GM10847 (cell line): ENCODE results near the gene KDM4F.

Experiments used
- POLR2A ChIP-seq: IDR thresholded peaks from 2 replicates; pipeline ENCODE4 v1.6.1; 2011; ENCODE audit not compliant: insufficient read length; ENCODE audit errors: extremely low read depth

KDM4F gene

DNA sequence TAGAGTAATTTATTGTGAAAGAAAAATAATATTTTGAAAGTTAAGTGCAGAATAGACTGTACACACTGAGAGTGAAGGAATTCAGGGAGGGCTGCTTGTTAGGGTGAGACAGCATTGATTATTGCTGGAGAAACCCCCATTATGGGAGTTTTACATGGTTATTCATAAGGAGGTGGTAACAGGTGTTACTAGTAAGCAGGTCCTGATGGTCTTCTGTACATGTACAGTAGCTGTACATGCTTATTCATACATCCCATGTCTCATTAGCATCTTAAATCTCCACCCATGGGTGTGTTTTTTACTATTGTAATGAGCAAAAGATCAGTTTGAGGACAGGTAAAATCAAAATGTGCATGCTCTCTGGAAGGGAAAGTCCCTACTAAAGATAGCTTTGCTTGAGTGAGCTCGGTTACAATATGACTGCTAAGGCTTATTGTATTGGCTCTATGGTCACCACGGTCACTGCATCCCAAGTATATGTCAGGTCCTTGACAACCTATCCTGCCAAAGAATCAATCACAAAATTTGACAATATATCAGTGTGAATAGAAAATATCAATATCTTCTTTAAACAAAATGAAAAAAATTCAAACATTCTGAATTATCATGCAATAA is 6.2 kb downstream of the KDM4F start:
- TF ChIP-seq POLR2A = no peak

- no peak for TF ChIP-seq POLR2A
Measured at GRCh38 chr11:95057959-95058358, 8.7 kb downstream of the KDM4F start.

- no peak for TF ChIP-seq POLR2A
Measured at GRCh38 chr11:95058621-95059020, 9.4 kb downstream of the KDM4F start.

GRCh38 chr11:95059046-95059445 is 9.8 kb downstream of the KDM4F start:
- no peak for TF ChIP-seq POLR2A

DNA sequence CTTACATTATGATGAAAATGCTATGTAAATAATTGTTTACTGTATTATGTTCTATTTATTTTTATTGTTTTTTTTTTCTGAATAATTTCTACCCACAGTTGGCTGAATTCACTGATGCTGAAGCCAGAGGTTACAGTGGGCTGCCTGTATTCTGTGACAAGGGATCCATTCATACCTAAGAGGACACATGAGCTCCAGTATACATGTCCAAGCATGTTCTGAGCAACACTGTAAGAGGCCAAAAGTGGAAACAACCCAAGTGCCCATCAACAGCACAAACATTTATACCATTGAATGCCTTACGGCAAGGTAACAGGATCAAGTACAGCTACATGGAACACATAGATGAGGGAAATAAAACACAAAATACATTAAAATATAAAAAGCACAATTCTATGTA is 16.1 kb downstream of the KDM4F start:
- TF ChIP-seq POLR2A = no peak

DNA sequence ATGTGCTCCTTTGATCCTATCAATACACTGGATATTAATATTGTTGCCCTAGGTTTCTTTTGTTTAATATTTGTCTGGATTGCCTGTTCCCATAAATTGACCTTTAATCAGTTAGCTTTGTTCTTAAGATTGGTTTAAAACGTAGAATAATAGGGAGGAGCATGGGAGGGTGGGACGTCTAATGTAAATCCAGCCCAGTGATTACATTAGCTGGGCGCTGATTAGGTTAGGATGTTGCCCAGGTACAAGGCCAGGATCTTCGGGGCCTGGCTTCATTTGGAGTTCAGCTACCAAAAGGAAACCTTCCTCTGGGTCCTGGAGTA is 17.5 kb downstream of the KDM4F start, which contains the start of gene SRSF8:
SRSF8 (plus strand) TSS at position 204 of the 323 bp plus-strand sequence. CDS start 308 bp downstream, outside the sequence.
- no peak for TF ChIP-seq POLR2A

DNA sequence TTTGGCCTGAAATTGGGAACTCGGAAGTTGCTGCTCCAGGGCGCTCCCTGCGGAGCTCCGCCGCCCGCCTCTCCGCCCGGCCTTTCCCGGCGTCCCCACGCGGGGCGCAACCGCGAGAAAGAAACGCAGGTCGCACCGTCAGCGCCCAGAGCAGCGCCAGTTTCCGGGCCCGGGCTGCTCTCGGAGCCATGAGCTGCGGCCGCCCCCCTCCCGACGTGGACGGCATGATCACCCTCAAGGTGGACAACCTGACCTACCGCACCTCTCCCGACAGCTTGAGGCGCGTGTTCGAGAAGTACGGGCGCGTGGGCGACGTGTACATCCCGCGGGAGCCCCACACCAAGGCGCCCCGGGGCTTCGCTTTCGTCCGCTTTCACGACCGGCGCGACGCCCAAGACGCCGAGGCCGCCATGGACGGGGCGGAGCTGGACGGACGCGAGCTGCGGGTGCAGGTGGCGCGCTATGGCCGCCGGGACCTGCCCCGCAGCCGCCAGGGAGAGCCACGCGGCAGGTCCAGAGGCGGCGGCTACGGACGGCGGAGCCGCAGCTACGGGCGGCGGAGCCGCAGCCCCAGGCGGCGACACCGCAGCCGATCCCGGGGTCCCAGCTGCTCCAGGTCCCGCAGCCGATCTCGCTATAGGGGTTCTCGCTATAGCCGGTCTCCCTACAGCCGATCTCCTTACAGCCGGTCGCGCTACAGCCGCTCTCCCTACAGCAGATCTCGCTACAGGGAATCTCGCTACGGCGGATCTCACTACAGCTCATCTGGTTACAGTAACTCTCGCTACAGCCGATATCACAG is 18.0 kb downstream of the KDM4F start:
- peak; percentile 66 for TF ChIP-seq POLR2A

DNA sequence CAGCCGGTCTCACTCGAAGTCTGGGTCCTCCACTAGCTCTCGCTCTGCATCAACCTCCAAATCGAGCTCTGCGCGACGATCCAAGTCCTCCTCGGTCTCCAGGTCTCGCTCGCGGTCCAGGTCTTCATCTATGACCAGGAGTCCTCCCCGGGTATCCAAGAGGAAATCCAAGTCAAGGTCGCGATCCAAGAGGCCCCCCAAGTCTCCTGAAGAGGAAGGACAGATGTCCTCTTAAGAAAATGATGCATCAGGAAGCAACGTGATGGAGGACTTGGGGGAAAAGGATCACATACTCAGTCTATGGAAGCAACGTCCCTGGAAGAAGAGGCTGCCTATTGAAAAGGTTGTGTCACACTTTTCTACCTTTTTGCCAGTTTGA is 18.6 kb downstream of the KDM4F start:
- TF ChIP-seq POLR2A = no peak

DNA sequence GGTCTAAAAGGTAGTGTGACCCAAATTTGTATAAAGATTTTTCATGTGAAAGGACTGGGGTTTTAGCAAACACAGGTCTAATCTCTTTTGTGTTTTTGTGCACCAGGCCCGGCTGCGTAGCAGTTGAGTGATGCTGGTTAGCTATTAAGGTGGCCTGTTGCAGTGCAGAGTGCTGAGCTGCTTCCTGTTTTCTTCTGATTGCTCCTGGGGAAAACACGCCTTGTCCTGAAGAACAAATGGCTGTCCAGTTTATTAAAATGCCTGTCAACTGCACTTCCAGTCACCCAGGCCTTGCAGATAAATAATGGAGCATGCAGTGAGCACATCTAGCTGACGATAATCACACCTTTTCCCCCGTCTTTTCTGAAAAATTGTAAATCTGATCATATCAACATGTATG is 19.3 kb downstream of the KDM4F start:
- TF ChIP-seq POLR2A = peak; percentile 17

DNA sequence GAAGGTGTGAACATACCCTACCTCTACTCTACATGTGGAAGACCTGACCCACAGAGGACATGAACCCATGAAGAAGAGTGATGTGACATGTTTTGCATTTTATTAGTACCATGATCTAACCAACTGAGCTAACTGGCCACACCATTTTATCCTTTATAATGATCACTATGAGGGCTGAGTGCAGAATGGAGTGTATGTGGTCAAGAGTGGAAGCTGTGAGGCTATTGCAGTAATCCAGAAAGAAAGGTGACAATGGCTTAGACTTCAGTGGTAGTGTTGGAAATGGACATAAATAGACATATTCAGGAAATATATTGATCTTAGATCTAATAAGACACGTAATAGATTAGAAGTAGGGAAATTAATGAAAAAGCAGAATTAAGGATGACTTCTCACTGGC is 21.2 kb downstream of the KDM4F start:
- no peak for TF ChIP-seq POLR2A

DNA sequence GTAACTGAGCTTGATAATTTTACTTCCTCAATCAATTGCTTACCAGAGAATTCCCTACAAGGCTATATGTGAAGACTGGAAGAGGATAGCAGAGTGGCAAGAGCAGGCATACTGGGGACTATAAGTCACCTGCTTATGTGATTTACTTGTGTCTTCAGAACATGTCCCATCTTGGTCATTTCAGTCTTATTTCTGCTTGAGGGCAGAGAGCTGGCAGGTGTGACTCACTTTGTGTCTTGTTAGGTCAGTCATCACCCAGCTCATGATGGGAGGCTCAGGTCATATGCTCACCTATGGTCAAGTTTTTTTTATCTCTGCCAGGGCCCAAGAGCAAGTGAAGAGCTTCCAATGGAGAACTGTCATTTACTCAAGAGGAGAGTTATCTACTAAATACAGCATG is 23.7 kb downstream of the KDM4F start:
- TF ChIP-seq POLR2A = no peak

DNA sequence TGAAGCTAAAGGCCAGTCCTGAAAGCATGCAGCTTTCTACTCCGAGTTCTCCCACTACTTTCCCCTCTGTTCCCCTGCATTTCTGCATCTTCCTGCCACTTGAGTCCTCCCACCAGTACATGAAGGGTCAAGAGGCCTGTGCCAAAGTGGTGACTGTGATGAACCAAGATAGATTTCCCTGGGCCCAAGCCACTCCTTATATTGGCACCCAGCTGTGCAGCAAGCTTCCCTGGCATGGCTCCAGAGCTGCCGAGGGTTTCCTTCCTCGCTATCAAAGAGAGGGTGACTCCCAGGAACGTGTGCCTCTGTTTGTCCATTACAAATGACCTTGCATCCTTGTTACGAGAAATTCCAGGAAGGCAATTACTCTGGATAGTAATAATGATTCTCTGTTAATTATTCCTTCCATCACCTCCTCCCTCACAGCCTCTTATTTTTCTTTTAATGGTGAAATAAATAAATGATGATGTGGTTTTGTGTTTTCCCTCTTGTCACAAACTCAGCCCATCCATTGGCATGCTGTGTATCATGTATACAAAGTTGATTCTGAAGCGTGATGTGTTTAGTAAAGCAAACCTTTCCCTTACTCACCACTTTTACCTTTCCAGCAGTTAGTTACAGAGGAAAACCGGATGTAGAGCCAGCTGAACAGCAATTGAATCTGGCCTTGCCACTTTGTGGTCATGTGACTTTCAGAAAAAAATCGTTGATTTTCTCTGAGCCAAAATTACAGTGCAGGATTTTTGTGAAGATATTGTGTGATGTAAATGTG is 25.8 kb downstream of the KDM4F start:
- no peak for TF ChIP-seq POLR2A

- TF ChIP-seq POLR2A = no peak
Measured at GRCh38 chr11:95076416-95076815, 27.2 kb downstream of the KDM4F start.

- no peak for TF ChIP-seq POLR2A
Measured at GRCh38 chr11:95076981-95077380, 27.8 kb downstream of the KDM4F start.

DNA sequence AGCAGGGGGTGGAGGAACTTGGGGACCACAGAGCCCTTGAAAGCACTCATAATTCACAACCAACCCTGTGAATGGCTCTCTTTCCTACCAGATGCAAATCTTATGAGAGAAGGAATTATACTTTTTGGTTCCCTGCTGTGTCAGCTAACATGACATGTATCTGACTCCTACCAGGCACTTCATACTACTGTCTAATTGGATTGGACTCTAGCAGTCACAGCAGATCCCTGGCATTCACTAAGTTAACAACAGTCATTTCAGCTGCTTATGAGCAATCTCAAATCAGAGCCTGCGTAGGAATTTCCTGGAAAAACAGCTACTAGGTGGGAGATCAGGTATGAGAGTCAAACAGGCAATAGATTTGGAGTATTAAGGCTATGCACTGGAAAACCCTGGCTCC is 29.3 kb downstream of the KDM4F start:
- no peak for TF ChIP-seq POLR2A

DNA sequence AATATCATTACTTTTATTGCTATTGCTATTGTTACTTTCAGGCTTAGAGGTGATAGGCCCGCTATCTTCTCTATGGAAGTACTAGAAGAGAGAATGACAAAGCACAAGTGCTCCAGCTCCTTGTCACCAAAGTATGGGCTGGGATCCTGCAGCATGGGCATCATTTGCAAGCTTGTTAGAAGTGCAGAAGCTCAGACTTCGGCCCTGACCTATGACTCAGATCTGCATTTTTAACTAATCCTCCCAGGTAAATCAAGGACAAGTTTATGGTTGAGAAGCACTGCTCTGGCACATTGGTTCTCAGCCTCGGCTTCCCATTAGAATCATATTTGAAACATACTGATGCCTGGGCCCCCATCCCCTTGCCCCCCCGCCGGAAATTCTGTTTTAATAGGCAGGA is 31.8 kb downstream of the KDM4F start:
- TF ChIP-seq POLR2A = no peak

DNA sequence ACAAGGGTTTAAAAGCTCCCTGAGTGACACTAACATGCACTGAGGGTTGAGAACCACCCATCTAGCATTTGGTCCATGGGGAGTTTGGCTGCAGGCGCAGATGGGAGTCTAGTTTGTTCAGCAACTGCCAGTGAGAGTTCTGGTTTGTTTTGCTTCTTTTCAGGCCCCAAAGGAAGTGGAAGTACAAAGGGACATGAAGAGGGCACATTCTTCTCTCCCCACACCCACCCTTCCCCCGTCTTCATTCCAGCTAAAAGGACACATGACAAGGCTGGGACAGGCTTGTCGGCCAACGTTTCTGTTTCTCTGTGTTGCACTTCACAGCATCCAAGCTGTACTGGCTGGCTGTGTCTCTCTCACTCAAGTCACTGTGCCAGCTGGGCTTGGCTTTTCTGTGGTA is 32.2 kb downstream of the KDM4F start:
- no peak for TF ChIP-seq POLR2A

- TF ChIP-seq POLR2A = no peak
Measured at GRCh38 chr11:95082576-95083001, 33.4 kb downstream of the KDM4F start.
